HK-2 (cell line): ENCODE data around the gene PAX8.
A peak's percentile ranks its signal among the peaks of the same experiment; 100 is the strongest.
"Not testable (repeated sequence)": the region's sequence is repeated elsewhere in the genome, so short reads cannot be mapped to it uniquely, and the experiment has no call there.

Experiments used
- DNase-seq: peaks from one replicate; pipeline ENCODE4 v3.0.0-alpha.2; 2018; ENCODE audit not compliant: unreplicated experiment

The PAX8 gene

GRCh38 chr2:113236367-113237159 is 42.2 kb downstream of the PAX8 start:
- DNase-seq = no peak

GRCh38 chr2:113235347-113236226 is 43.1 kb downstream of the PAX8 start:
- not testable (repeated sequence) for DNase-seq

- no peak for DNase-seq
These were observed 43.9 kb downstream of the PAX8 start for GRCh38 chr2:113234721-113235346.

GRCh38 chr2:113233593-113234550 is 44.8 kb downstream of the PAX8 start:
- DNase-seq = no peak

- DNase-seq = no peak
These were observed 46.0 kb downstream of the PAX8 start for GRCh38 chr2:113232740-113233139.

GRCh38 chr2:113232123-113232522 is 46.6 kb downstream of the PAX8 start:
- DNase-seq = no peak

GRCh38 chr2:113231064-113231463 is 47.7 kb downstream of the PAX8 start:
- DNase-seq = peak; percentile 1

- DNase-seq = no peak
These were observed 48.2 kb downstream of the PAX8 start for GRCh38 chr2:113230531-113230930.

- DNase-seq = no peak
These were observed 48.9 kb downstream of the PAX8 start for GRCh38 chr2:113229795-113230194.

- no peak for DNase-seq
These were observed 49.6 kb downstream of the PAX8 start for GRCh38 chr2:113228991-113229716.

- no peak for DNase-seq
These were observed 50.4 kb downstream of the PAX8 start for GRCh38 chr2:113228351-113228750.

GRCh38 chr2:113227698-113228097 is 51.0 kb downstream of the PAX8 start:
- DNase-seq = no peak

- DNase-seq = no peak
These were observed 51.4 kb downstream of the PAX8 start for GRCh38 chr2:113227290-113227689.

- DNase-seq = no peak
These were observed 52.3 kb downstream of the PAX8 start for GRCh38 chr2:113226462-113226861.

- peak; percentile 87 for DNase-seq
These were observed 53.2 kb downstream of the PAX8 start for GRCh38 chr2:113225263-113226259.

- DNase-seq = no peak
These were observed 54.0 kb downstream of the PAX8 start for GRCh38 chr2:113224647-113225236.

GRCh38 chr2:113223813-113224212 is 54.9 kb downstream of the PAX8 start:
- DNase-seq = no peak

- no peak for DNase-seq
These were observed 56.9 kb downstream of the PAX8 start for GRCh38 chr2:113221846-113222245.
